Kidney glomerular epithelial cell (primary cell): ENCODE data around the gene LBX1.

Source experiments
- DNase-seq: peaks from one replicate; lab custom pipeline; 2025; lab: John Stamatoyannopoulos, UW

LBX1 gene

GRCh38 chr10:101224910-101225823, 4.1 kb downstream of the LBX1 start:
- DNase-seq, result no peak

GRCh38 chr10:101224060-101224909, 5.0 kb downstream of the LBX1 start:
- no peak for DNase-seq

- DNase-seq, result no peak
Measured at GRCh38 chr10:101223274-101224059, 5.8 kb downstream of the LBX1 start.

GRCh38 chr10:101222683-101223273, 6.5 kb downstream of the LBX1 start:
- DNase-seq, result no peak

- no peak for DNase-seq
Measured at GRCh38 chr10:101221963-101222531, 7.2 kb downstream of the LBX1 start.

- no peak for DNase-seq
Measured at GRCh38 chr10:101221549-101221948, 7.7 kb downstream of the LBX1 start.

- DNase-seq, result no peak
Measured at GRCh38 chr10:101219946-101220451, 9.3 kb downstream of the LBX1 start.

- no peak for DNase-seq
Measured at GRCh38 chr10:101219139-101219945, 9.9 kb downstream of the LBX1 start.

GRCh38 chr10:101218351-101219138, 10.7 kb downstream of the LBX1 start:
- DNase-seq, result no peak

- no peak for DNase-seq
Measured at GRCh38 chr10:101217450-101218281, 11.6 kb downstream of the LBX1 start.

GRCh38 chr10:101217044-101217425, 12.2 kb downstream of the LBX1 start:
- DNase-seq, result no peak

GRCh38 chr10:101216207-101217043, 12.8 kb downstream of the LBX1 start:
- no peak for DNase-seq

GRCh38 chr10:101215397-101216206, 13.7 kb downstream of the LBX1 start:
- DNase-seq, result no peak

- no peak for DNase-seq
Measured at GRCh38 chr10:101214446-101215396, 14.5 kb downstream of the LBX1 start.

- no peak for DNase-seq
Measured at GRCh38 chr10:101208543-101208942, 20.7 kb downstream of the LBX1 start.

- DNase-seq, result no peak
Measured at GRCh38 chr10:101207026-101207425, 22.2 kb downstream of the LBX1 start.
